K562 (cell line): Measurements from ENCODE around the gene CRLF1. TPM values are rescaled to one million over a fixed set of nuclear protein-coding genes. Genes with fewer than 3 reads are reported as not detected.

Experiments
- AFF4 ChIP-seq: sonication (generic); formaldehyde crosslinking; IDR thresholded peaks from 2 replicates; pipeline ENCODE4 v1.8.0; 2023; ENCODE audit warnings: mild to moderate bottlenecking, missing genetic modification reagents
- ARID2 ChIP-seq: fragments of 450-650 bp; IDR thresholded peaks from 2 replicates; pipeline ENCODE4 v1.6.1; 2017; ENCODE audit warnings: antibody characterized with exemption, mild to moderate bottlenecking
- BACH1 ChIP-seq: fragments of 200-800 bp; sonication (Bioruptor generic); IDR thresholded peaks from 2 replicates; pipeline ENCODE4 v1.6.1; 2016; ENCODE audit warnings: missing genetic modification characterization, missing compliant biosample characterization
- BMI1 ChIP-seq: fragments of 150-350 bp; IDR thresholded peaks from 2 replicates; pipeline ENCODE4 v1.6.1; 2014; ENCODE audit warnings: low read length
- CGGBP1 ChIP-seq: fragments of 250-450 bp; sonication (Bioruptor Pico); IDR thresholded peaks from 2 replicates; pipeline ENCODE4 v1.9.0; 2021; ENCODE audit warnings: mild to moderate bottlenecking
- DIDO1 ChIP-seq: fragments of 450-650 bp; IDR thresholded peaks from 2 replicates; pipeline ENCODE4 v1.6.1; 2016; ENCODE audit warnings: low read depth, missing biosample characterization, missing genetic modification characterization
- DPF2 ChIP-seq: fragments of 450-650 bp; IDR thresholded peaks from 2 replicates; pipeline ENCODE4 v1.6.1; 2016
- ETV6 ChIP-seq, 3 experiments: fragments of 150-350 bp in 1 of 3; sonication (generic) in 1 of 3; formaldehyde crosslinking in 1 of 3; IDR thresholded peaks; 2 replicates each; pipeline versions ENCODE4 v1.6.1 to v1.8.0; 2014 to 2022; ENCODE audit warnings: borderline replicate concordance in 2 of 3, low read depth in 2 of 3, antibody characterized with exemption in 1 of 3, low read length in 1 of 3, mild to moderate bottlenecking in 1 of 3, missing genetic modification reagents in 1 of 3
- FOXO4 ChIP-seq: fragments of 450-650 bp; formaldehyde crosslinking; IDR thresholded peaks from 2 replicates; pipeline ENCODE4 v1.4.0; 2020; ENCODE audit warnings: mild to moderate bottlenecking, moderate library complexity
- FOXP1 ChIP-seq: sonication (generic); formaldehyde crosslinking; IDR thresholded peaks from 2 replicates; pipeline ENCODE4 v1.8.0; 2022; ENCODE audit warnings: mild to moderate bottlenecking, missing genetic modification reagents
- ID3 ChIP-seq, 2 experiments: fragments of 250-450 bp in 1 of 2; fragments of 450-650 bp in 1 of 2; sonication (Bioruptor Pico) in 1 of 2; IDR thresholded peaks; 2 replicates each; pipeline versions ENCODE4 v1.6.1 to v1.8.0; 2016 to 2021; ENCODE audit warnings: mild to moderate bottlenecking in 2 of 2, moderate library complexity in 2 of 2, missing compliant biosample characterization in 1 of 2, missing genetic modification characterization in 1 of 2
- ILK ChIP-seq: fragments of 450-650 bp; IDR thresholded peaks from 2 replicates; pipeline ENCODE4 v1.6.1; 2016; ENCODE audit warnings: missing genetic modification characterization, low read depth, mild to moderate bottlenecking, missing compliant biosample characterization, moderate library complexity, borderline replicate concordance
- LCOR ChIP-seq: sonication (generic); formaldehyde crosslinking; IDR thresholded peaks from 2 replicates; pipeline ENCODE4 v1.8.0; 2022; ENCODE audit warnings: mild to moderate bottlenecking, missing genetic modification reagents
- RBBP5 ChIP-seq: fragments of 200-600 bp; sonication (generic); IDR thresholded peaks from 2 replicates; pipeline ENCODE4 v1.6.1; 2012; ENCODE audit warnings: borderline replicate concordance, mild to moderate bottlenecking, low read length, control low read depth, inconsistent platforms; ENCODE audit not compliant: insufficient read depth, poor library complexity, severe bottlenecking
- RBM39 ChIP-seq: fragments of 200-400 bp; formaldehyde crosslinking; optimal IDR thresholded peaks from 2 replicates; pipeline ENCODE3; 2018; ENCODE audit warnings: low read depth, low read length
- SAP30 ChIP-seq: fragments of 200-600 bp; sonication (generic); IDR thresholded peaks from 2 replicates; pipeline ENCODE4 v1.6.1; 2012; ENCODE audit warnings: borderline replicate concordance, low read depth, mild to moderate bottlenecking, moderate library complexity, low read length, control low read depth, inconsistent platforms; ENCODE audit not compliant: insufficient read depth, poor library complexity, severe bottlenecking
- ZKSCAN8 ChIP-seq: fragments of 200-800 bp; sonication (Bioruptor generic); IDR thresholded peaks from 2 replicates; pipeline ENCODE4 v1.6.1; 2016; ENCODE audit warnings: missing genetic modification characterization, missing compliant biosample characterization
- ZNF311 ChIP-seq: fragments of 250-450 bp; sonication (Bioruptor Pico); IDR thresholded peaks from 2 replicates; pipeline ENCODE4 v1.4.0; 2020; ENCODE audit warnings: mild to moderate bottlenecking, moderate library complexity
- ZNF717 ChIP-seq: fragments of 250-450 bp; sonication (Bioruptor Pico); IDR thresholded peaks from 2 replicates; pipeline ENCODE4 v1.5.0; 2021
- polyA plus RNA-seq, 8 experiments: library from polyadenylated mRNA; depleted of rRNA in 4 of 8; stranded (reverse) in 5 of 8; unstranded in 3 of 8; fragments of >200 nt; fragmentation: Nextera tagmentation in 2 of 8; fragmentation: Illumina TruSeq in 1 of 8; extraction: Ambion mirVana in 2 of 8; extraction: Trizol in 1 of 8; gene quantifications; 2 replicates each; pipeline versions ENCODE4 v1.2.1 to v1.2.3, GENCODE V29; 2011 to 2014; ENCODE audit warnings: inconsistent platforms in 1 of 8, missing spikeins in 1 of 8
- total RNA-seq, 7 experiments: library from RNA; depleted of rRNA in 6 of 7; stranded (reverse); fragments of >200 nt in 6 of 7; fragmentation: Illumina TruSeq in 2 of 7; extraction: Trizol in 2 of 7; gene quantifications; 2 replicates each; pipeline versions ENCODE4 v1.2.1 to v1.2.3, GENCODE V29; 2011 to 2021; ENCODE audit warnings: low replicate concordance in 1 of 7

Gene CRLF1
- total and polyA plus RNA-seq, 9 of the 15 experiments (the other 6 are each of a cell fraction or from before 2014, with no cell fraction given), result 0.85 to 3.6 (median 1.7) TPM

- TF ChIP-seq BACH1 (no peak), AFF4 (CRISPR knock-in tag) (no peak), ILK (no peak), ARID2 (no peak), SAP30 (no peak), DIDO1 (no peak), FOXO4 (no peak), ETV6 (IDR thresholded peaks at IDR 0.05; ENCODE audit: borderline replicate concordance in 1 of 2, low read depth in 2 of 2, low read length in 1 of 2) (no peak), ETV6 (CRISPR knock-in tag; IDR thresholded peaks at IDR 0.05; ENCODE audit: borderline replicate concordance) (no peak), BMI1 (no peak), CGGBP1 (no peak), ZKSCAN8 (peak; percentile 100), ZNF717 (CRISPR knock-in tag) (no peak), RBBP5 (peak; percentile 44), ID3 (CRISPR knock-in tag; IDR thresholded peaks at IDR 0.05) (no peak), ID3 (tag; IDR thresholded peaks at IDR 0.05) (peak; percentile 76; the same call in 1 of the 2 replicates), ZNF311 (CRISPR knock-in tag) (no peak), FOXP1 (CRISPR knock-in tag) (0 out of 2 replicates have a peak, but pooled peaks have one; percentile 59), RBM39 (no peak), LCOR (no peak; the same call in none of the 2 replicates), DPF2 (peak; percentile 98)
Observed at GRCh38 chr19:18543814-18544475, 62.7 kb downstream of the CRLF1 start (continued).
